ENCODE results near the gene VPREB1.
"Not testable (repeated sequence)": the region's sequence is repeated elsewhere in the genome, so short reads cannot be mapped to it uniquely, and the experiment has no call there.

The VPREB1 gene, protein sequence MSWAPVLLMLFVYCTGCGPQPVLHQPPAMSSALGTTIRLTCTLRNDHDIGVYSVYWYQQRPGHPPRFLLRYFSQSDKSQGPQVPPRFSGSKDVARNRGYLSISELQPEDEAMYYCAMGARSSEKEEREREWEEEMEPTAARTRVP
- total RNA-seq: 0 to 0.06 (median 0) reads per million in 18 experiments

DNA sequence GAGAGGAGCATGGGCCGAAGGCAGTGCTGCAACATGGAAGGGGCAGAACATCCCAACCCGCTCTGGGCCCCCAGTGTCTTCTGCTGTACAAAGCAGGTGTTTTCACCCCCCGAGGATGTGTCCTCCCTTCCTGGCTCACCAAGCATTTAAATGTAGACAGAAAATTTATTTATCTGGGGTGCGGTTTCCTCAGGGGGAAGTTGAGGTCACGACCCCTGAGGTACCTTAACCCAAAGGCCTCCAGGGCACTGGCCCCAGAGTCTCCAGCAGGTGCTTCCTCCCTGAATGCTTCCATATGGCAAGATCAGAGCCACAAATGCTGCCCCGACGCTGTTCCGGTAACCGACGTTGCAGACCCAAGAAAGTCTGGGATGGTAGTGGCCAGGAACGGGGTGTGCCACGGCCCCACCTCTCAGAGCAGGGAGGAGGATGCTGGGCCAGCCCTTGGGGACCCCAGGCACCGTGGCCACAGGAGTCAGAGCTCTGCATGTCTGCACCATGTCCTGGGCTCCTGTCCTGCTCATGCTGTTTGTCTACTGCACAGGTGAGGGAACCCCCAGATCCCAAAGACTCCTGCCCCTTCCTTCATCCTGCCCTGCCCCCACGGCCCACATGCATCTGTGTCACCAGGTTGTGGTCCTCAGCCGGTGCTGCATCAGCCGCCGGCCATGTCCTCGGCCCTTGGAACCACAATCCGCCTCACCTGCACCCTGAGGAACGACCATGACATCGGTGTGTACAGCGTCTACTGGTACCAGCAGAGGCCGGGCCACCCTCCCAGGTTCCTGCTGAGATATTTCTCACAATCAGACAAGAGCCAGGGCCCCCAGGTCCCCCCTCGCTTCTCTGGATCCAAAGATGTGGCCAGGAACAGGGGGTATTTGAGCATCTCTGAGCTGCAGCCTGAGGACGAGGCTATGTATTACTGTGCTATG is at the start of gene VPREB1:
TSS of gene VPREB1 (plus strand) at position 471 of the 935 bp plus-strand sequence. CDS start at position 499, 28 bp downstream.
- DNase-seq: no peak

DNA sequence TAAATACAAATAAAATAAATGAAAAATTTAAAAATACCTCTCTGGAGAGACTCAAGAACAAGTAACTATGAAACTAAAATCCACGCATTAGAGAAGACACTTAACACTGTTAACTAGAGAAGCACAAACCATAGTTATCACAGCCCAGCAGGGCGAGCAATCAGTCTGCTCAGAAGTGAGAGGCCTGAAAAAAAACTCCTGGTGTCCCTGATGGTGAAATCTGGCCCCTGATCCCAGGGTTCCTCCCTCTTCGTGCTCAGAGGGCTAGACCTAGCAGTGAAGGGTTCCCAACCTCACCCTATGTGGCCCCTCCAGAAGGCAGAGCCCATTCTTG is 49.7 kb upstream of the VPREB1 start:
- DNase-seq: no peak

DNA sequence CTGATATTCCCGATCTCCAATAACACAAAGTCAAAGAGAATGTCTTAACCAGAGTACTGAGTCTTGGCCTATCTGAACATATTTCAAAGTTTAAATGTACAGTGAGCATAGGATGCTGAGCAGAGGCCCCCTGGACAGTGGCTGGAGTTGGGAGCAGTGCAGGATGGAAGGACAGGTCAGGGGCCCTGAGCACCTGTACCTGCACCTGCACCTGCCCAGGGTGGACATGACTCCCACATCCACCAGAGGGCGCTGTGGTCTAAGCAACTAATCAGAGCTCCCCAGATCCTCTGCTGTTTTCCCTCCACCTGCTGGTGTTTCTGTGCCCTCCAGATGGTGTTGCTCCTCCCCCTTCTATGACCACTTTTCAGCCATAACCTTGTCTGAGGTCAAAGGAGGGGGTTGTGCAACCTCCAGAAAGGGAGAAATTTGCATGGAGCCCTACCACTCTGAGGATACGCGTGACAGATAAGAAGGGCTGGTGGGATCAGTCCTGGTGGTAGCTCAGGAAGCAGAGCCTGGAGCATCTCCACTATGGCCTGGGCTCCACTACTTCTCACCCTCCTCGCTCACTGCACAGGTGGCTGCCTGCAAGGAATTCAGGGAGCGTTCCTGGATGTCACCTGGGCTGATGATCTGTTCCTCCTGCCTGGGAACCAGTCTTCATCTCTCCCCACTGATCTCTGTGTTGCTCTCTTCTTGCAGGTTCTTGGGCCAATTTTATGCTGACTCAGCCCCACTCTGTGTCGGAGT is 49.1 kb upstream of the VPREB1 start:
- peak; percentile 10 to 58 for DNase-seq

DNA sequence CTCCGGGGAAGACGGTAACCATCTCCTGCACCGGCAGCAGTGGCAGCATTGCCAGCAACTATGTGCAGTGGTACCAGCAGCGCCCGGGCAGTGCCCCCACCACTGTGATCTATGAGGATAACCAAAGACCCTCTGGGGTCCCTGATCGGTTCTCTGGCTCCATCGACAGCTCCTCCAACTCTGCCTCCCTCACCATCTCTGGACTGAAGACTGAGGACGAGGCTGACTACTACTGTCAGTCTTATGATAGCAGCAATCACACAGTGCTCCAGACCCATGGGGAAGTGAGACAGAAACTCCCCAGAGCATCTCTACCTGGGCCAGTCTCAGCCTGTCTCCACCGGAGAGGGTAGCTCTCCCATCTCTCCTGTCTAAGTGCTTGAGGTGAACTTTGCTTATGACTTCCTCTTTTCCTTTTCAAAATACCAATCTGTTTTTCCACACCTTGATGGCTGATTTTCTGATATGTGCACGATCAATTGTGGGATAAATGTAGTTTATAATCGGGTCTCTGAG is 48.5 kb upstream of the VPREB1 start:
- no peak for DNase-seq

DNA sequence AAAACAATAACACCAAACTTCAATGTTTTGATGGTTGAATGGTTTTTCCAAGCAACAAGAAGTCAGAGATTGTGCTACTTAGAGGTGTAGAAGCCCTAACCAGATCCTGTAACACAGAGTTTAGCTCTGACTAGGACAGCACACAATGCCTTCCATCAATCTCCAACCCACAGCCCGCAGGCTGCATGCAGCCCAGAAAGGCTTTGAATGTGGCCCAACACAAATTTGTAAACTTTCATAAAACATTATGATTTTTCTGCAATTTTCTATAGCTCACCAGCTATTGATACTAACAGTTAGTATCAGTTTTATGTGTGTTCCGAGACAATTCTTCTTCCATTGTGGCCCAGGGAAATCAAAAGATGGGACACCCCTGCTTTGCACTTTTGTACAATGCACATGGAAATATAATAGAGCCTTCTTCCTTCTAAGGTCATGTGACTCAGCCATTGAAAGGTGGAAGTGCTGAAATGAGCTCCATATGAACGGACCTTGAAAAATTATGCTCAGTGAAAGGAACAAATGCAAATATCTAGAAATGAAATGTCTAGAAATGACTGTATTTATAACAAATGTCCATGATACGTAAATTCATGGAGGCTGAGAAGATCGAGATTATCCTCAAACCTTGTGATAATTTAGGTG is 47.6 kb upstream of the VPREB1 start:
- DNase-seq: no peak

DNA sequence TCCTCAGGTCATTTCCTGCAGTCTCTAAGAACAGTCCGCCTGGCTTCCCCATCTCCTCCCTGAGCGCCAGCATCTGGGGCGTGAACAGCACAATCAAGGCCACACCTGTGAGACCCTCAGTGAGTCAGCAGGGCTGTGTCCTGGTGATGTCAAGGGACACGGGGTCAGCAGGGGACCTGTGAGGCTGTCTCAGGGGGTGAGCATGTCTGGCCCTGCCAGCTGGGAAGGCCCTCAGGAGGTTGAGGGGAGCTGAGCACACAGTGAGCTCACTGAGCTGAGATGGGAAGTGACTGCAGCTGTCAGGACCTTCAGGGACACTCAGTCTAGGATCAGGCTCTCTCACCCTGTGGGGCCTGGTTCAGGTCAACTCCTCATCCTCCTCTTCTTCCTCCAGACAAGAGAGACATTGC is 46.6 kb upstream of the VPREB1 start:
- no peak for DNase-seq

DNA sequence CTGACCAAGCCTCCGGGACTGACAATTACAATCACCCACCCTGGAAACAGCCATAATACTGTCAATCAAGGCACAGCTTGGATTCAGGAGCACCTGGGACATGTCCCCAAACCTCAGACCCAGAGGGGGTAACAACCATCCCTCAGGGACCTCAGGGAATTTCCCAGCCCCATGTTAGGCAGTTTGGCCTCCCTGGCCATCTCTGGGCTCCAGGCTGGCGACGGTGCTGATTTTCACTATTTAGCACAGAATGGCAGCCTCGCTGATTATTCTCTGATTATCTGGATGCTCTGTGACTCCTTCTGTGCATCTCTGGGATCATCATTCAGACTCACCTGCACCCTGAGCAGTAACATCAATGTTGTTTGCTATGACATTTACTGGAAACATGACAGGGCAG is 45.8 kb upstream of the VPREB1 start:
- DNase-seq: no peak

DNA sequence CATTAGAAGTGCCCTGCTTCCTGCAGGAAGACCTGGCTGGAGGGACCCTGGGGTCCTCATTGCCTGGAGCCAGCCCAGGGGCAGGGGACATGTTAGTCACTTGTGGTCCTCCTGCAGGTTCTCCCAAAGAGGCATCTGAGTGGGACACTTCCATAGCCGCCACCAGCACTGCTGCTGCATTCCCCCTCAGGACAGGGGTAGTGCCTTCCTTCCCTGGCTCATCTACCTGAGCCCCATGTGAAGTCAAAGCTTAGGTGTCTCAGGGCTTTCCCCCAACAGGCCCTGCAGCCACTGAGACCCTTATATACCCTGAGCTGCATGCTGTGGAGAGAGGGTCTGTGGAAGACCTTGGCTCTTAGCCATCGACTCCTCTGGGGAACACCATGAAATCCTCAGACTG is 45.0 kb upstream of the VPREB1 start:
- no peak for DNase-seq

DNA sequence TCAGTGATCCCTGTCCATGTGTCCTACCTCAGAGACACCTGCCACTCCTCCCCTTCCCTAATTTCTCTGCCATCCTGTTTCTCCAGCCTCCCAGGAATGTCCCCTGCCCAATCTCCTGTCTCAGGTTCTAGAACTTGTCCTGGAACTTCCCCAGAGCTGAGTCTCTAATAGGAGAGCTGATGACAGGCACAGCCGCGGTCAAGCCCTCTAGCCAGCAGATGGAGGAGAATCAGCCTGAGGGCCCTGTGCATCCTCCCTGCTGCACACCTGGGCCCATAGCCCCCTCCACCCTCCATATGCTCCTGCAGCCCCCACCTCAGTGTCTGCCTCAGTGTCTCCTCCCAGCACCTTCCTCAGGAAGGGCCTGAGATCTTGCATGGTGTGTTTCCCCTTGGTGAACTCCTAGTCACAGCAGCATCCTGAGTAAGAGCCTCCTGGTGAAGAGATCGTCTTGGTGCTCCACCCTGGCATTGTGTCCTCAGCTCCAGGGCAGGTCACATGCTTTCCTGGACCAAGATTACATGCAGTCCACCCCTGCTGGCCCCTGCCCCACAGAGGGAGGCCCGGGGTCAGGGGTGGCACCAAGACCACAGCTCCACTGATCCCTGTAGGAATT is 43.9 kb upstream of the VPREB1 start:
- DNase-seq: no peak

DNA sequence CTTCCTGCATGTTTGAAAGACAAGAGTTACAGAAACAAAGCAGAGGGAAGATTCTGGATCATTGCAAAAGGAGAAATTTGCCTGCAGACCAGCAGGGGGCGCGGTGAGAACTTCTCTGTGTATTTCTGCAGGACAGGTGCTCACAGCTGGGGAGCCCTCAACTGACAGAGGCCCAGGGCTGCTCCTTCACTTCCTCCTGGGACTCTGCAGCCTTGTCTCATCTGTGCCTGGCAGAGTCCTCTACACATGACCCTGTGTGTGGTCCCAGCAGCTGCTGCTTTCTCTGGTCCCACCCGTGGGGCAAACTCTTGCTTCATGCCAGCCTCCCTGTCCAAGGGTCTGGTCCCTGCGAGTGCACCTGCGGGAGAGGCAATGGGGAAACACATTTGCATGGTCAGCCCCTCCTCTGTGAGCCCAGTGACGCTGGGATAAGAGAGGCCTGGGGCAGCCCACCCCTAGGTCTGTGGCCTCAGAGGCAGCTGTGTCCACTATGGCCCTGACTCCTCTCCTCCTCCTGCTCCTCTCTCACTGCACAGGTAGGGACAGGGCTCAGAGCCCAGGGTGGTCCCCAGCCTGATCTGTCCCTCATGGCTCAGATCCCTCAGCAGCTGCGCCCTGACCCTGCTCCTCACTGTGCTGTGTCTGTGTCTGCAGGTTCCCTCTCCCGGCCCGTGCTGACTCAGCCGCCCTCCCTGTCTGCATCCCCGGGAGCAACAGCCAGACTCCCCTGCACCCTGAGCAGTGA is 43.2 kb upstream of the VPREB1 start:
- peak in 1 of 2 donors; percentile 43 for DNase-seq

DNA sequence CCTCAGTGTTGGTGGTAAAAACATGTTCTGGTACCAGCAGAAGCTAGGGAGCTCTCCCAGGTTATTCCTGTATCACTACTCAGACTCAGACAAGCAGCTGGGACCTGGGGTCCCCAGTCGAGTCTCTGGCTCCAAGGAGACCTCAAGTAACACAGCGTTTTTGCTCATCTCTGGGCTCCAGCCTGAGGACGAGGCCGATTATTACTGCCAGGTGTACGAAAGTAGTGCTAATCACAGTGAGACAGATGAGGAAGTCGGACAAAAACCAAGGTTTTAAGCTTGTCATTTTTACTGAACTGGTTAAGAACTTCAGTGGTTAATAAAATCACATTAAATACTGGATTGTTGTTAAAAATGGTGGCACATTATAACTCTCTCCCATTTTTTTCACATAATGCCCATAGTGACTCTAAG is 42.6 kb upstream of the VPREB1 start:
- no peak for DNase-seq

DNA sequence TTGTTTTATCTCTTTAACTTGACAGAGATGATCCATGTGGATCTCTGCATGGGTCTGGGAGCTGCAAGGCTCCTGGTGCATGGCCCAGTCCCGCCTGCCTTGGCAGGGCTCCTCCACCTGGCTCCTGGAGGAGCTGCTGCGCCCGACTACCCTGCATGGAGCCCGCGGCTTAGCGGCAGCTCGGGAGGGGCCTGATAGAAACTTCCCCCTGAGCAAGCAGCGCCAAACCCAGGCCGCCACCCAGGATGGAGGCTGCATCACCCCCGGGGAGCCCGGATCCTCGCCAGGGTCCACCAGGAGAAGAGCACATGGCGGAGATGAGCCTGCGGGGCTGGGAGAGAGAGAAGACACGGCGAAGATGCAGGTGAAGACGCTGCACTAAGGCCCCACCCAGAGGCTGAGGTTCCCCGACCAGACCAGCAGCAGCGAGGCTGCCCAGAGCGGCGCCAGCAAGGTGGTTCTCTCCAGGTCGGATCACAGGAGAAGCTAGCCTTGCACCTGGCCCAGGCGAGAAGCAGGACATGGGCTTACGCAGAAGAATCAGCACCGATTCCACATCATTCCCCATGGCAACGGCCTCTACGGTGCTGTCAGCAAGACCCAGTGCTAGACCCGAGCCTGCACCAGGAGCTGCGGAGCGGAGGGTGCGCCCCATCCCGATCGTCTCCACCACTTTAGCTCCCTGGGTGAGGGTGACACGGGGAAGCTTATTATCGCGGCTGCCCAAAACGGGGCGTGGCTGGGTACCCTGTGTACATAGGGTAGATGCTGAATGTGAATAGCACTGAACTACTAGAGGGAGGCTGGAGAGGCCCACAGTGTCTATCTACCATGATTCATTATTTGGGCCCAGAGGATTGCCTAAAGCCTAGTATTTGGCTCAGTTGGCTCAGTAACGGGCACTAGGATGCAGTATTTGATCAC is 41.3 kb upstream of the VPREB1 start:
- no peak for DNase-seq

DNA sequence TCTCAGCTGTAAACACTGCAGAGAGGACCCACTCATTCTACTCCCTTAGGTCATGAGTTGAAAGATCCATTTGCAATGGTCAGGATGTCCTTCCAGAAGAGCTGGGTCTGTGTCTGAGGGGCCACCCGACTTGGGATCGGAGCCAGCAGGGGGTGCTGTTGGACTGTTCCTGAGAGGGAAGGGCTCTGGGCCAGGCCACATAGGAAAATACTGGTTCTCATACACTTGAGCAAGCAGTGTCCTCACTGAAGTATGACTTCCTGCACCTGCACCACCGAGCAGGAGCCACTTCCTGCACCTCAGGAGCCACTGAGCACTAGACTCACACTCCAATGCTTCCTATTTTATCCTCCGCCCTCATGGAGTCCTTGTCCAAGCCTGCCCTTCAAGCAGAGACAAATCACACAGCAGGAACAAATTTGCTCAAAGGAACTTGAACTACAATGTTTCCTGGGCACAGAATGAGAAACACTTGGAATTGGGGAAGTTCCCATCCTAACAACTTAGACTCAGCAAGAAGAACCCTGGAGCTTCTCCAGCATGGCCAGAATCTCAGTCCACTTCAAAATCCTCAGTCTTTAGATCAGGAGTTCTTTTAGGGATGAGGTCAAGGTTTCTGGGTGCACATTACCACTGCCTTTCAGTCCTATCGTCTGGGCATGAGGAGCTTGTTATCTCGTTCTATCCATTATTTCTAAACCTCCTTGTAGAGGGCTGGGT is 36.6 kb upstream of the VPREB1 start:
- peak; percentile 75 to 82 for DNase-seq

DNA sequence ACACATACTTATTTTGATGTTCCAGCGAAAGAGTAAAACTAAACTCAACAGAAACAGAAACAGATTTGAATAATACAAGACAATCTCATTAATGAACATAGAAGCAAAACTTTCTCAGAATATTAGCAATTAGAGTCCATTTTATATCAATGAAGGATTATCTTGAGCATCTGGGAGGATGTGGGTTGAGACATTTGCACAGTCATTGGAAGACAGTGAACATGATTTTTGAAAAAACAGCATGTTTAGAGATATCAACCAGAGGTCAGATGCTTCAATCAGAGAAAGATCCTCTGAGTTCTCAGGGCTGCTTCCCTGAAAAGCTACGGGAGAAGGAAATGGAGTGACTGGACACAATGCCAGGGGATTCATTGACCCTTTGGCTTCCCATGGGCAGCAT is 35.9 kb upstream of the VPREB1 start:
- no peak for DNase-seq

DNA sequence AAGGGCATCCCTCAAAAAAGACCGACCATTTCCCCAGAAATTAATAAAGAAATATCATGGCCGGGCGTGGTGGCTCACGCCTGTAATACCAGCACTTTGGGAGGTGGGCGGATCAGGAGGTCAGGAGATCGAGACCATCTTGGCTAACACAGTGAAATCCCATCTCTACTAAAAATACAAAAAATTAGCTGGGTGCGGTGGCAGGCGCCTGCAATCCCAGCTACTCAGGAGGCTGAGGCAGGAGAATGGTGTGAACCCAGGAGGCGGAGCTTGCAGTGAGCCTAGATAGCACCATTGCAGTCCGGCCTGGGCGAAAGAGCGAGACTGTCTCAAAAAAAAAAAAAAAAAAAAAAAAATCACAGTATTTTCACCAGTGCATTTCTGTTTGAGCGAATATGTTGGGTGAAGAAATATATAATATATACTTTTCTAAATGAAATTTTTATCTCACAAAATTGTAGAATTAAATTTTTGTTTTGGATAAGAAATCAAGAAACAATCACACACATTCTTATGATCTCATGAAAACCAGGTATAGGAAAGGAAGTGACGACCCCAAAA is 35.4 kb upstream of the VPREB1 start:
- not testable (repeated sequence) for DNase-seq

DNA sequence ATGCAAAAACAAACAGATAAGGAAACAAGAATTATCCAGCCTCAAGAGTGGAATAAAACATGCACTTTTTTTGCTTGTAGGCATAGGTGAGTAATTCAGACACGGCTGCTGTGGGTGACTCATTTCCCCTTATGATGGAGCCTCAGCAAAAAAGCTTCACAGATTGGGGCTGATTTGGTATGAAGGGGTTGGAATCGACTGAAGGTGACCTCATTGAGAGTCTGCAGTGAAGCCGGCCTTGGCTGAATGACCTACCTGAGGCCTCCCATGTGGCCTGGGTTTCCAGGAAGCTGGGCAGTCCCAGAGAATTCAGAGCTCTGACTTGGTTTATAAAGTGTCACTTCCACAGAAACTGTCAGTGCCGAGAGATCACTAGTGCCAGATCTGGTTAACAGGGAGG is 34.2 kb upstream of the VPREB1 start:
- no peak for DNase-seq

DNA sequence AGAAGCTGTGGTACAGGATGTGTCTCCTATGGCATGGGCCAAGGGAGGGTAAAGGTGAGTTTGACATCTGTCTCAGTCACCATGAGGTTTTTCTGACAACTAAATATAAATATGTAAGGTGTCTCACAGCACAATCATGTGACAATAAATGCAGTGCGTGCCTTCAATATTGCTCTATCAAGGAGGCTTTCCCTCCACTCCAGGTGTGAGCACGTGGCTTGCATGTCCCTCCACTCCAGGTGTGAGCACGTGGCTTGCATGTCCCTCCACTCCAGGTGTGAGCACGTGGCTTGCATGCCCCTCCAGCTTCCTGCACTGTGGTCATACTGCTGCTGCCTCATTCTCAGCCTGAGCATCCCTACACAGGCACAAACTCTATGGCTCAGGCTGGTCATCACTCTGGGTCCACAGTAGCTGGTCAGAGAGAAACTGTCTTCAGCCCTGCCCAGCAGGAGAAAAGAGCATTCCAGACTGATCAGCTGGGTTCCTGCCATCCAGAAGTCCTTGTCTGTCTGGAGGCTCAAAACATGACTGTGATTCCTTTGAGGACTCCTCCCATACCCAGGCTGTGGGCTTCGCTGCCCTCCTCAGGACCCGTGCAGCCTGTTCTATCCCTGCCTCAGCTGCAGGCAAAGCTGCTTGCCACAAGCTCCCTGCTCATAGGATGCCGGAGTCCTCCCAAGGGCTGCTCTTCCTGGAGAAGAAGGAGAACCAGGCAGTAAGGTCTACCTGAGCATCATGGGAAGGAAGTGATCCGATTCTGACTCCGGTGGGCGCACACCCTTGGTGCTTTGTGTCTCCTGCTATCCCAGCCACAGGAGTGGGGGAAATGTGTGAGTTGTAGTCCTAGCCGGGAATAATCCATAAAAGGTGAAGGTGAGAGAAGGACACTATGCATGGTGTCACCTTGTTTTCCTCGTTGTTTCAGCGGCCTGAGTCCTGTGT is 33.4 kb upstream of the VPREB1 start:
- no peak for DNase-seq

DNA sequence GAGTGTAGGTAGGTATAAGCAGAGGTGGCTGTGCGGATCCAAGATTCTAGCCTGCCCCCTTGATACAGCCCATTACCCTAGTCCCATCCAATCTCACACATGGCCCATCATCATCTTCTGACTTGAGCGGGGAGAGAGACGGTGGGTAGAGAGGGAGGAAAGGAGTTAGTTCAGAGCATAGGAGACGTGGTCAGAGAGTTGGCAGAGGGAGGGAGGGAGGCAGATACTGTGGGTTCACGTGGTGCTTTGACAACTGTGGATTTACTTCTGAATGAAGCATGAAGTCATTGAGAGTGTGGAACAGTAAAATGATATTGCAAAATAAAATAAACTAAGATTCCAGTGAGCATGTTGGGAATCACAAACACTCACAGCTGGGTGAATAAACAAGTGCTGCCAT is 31.4 kb upstream of the VPREB1 start:
- DNase-seq: no peak

Data from inflammatory macrophage (primary cell).